Omental fat pad (tissue), 4 donors: Measurements from ENCODE around the gene STARD10. TPM values are rescaled to one million over a fixed set of nuclear protein-coding genes. Genes with fewer than 3 reads are reported as not detected.

Experiments
- ATAC-seq: fragments of 150-250 bp; one replicate; pipeline ENCODE4 v1.9.1; 2016; ENCODE audit warnings: mild to moderate bottlenecking, moderate library complexity; ENCODE audit not compliant: low FRiP score
- DNase-seq: peaks from one replicate; pipeline ENCODE4 v3.0.0-alpha.2; 2019; ENCODE audit warnings: low spot score
- CTCF ChIP-seq, 3 donors: fragments of 450-650 bp; IDR thresholded peaks; one replicate each; pipeline ENCODE4 v1.5.1; 2016 to 2017; ENCODE audit warnings: antibody characterized with exemption in 3 of 3, mild to moderate bottlenecking in 3 of 3, moderate library complexity in 2 of 3
- total RNA-seq, 4 donors: library from RNA; depleted of rRNA; stranded (reverse); fragments of >200 nt; gene quantifications; one replicate each; pipeline ENCODE4 v1.1.0, GENCODE V29; 2016

STARD10 gene
- total RNA-seq, result 10 to 100 TPM; 10.9 to 20.6 (median 15.4) TPM

GRCh38 chr11:72793425-72794367, at the start of gene STARD10:
Gene STARD10, minus strand, starts transcription at chr11:72794047. Its CDS starts 12,866 bp downstream, at chr11:72781181.
- peak in 2 of 3 donors; percentile 92 to 93 for TF ChIP-seq CTCF (IDR thresholded peaks at IDR 0.05)
- ATAC-seq (peak; percentile 99), DNase-seq (peak; percentile 96)

GRCh38 chr11:72842653-72843330, 48.9 kb upstream of the STARD10 start:
- TF ChIP-seq CTCF (IDR thresholded peaks at IDR 0.05), result no peak
- DNase-seq (no peak), ATAC-seq (no peak)

GRCh38 chr11:72842126-72842525, 48.3 kb upstream of the STARD10 start:
- DNase-seq (no peak), ATAC-seq (no peak)
- TF ChIP-seq CTCF (IDR thresholded peaks at IDR 0.05), result no peak

GRCh38 chr11:72841397-72841796, 47.5 kb upstream of the STARD10 start:
- TF ChIP-seq CTCF (IDR thresholded peaks at IDR 0.05), result no peak
- ATAC-seq, result no peak
- DNase-seq, result no peak

- no peak for TF ChIP-seq CTCF (IDR thresholded peaks at IDR 0.05)
- no peak for DNase-seq
- no peak for ATAC-seq
Observed at GRCh38 chr11:72840780-72841179, 46.9 kb upstream of the STARD10 start.

- DNase-seq, result no peak
- no peak for ATAC-seq
- TF ChIP-seq CTCF (IDR thresholded peaks at IDR 0.05), result no peak
Observed at GRCh38 chr11:72838691-72839305, 45.0 kb upstream of the STARD10 start.
